GM19193 (cell line): ENCODE data around the gene UTP11.

ENCODE experiments used
- POLR2A ChIP-seq: IDR thresholded peaks from 4 replicates; pipeline ENCODE4 v1.6.1; 2011; ENCODE audit not compliant: insufficient read depth, insufficient read length; ENCODE audit errors: extremely low read depth

Gene UTP11

GRCh38 chr1:38012363-38013226 lies at the start of gene UTP11:
TSS of gene UTP11 (plus strand) at chr1:38012734. CDS start at chr1:38012803, 69 bp downstream.
- peak; percentile 89 for TF ChIP-seq POLR2A

GRCh38 chr1:37965301-37965700 lies 47.2 kb upstream of the UTP11 start:
- no peak for TF ChIP-seq POLR2A

- no peak for TF ChIP-seq POLR2A
Measured at GRCh38 chr1:37974567-37974966, 38.0 kb upstream of the UTP11 start.

- no peak for TF ChIP-seq POLR2A
Measured at GRCh38 chr1:37978541-37978940, 34.0 kb upstream of the UTP11 start.

GRCh38 chr1:37983546-37983945 lies 29.0 kb upstream of the UTP11 start:
- no peak for TF ChIP-seq POLR2A

GRCh38 chr1:37987679-37988078 lies 24.9 kb upstream of the UTP11 start:
- TF ChIP-seq POLR2A: no peak

- TF ChIP-seq POLR2A: no peak
Measured at GRCh38 chr1:37989361-37989930, 23.1 kb upstream of the UTP11 start.

GRCh38 chr1:37994886-37995566 lies 17.5 kb upstream of the UTP11 start:
- TF ChIP-seq POLR2A: no peak

- no peak for TF ChIP-seq POLR2A
Measured at GRCh38 chr1:37995751-37996345, 16.7 kb upstream of the UTP11 start.

GRCh38 chr1:37997256-37998088 lies 15.1 kb upstream of the UTP11 start:
- no peak for TF ChIP-seq POLR2A

- TF ChIP-seq POLR2A: no peak
Measured at GRCh38 chr1:37998089-37998808, 14.3 kb upstream of the UTP11 start.

GRCh38 chr1:37998913-37999429 lies 13.6 kb upstream of the UTP11 start:
- no peak for TF ChIP-seq POLR2A

- no peak for TF ChIP-seq POLR2A
Measured at GRCh38 chr1:37999430-38000232, 12.9 kb upstream of the UTP11 start.

- TF ChIP-seq POLR2A: no peak
Measured at GRCh38 chr1:38000233-38000528, 12.4 kb upstream of the UTP11 start.
